Measurements from ENCODE around the gene CCNQ. TPM values are rescaled to one million over a fixed set of nuclear protein-coding genes. Genes with fewer than 3 reads are reported as not detected.

Gene CCNQ
- total RNA-seq, 2 experiments from 2014 or later, result 12.0 to 29.7 TPM

DNA sequence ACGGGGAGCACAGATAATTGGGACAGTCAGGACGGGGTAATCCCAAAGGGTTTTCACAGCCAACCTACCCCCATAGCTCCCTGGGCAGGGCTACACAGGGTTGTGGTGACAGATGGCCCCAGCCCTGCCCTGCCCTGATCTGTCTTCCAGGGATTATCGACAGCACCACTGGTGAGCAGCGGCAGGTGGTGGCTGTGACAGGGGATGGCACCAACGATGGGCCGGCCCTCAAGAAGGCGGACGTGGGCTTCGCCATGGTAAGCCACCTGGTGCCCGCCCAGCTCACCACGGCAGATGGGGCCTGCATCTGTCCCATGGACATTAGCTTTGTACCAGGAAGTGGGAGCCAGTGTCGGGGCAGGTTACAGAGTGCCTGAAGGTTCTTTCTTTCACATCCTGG, 42.2 kb downstream of the CCNQ start:
- no peak for TF ChIP-seq EZH2phosphoT487 (IDR thresholded peaks at IDR 0.05; ENCODE audit: borderline replicate concordance, low read depth, low read length)
- TF ChIP-seq CTCF (conservative IDR thresholded peaks at IDR 0.05; ENCODE audit: low read length), result no peak
- H3K79me2 ChIP-seq (ENCODE audit: insufficient read depth, low read depth, low read length), result no peaks in the 10 kb centered on the region
- no peak overlapping the region for H2AFZ ChIP-seq (ENCODE audit: low read length)
- H4K20me1 ChIP-seq (ENCODE audit: insufficient read depth, low read length), result no peaks in the 10 kb centered on the region
- H3K9me2 ChIP-seq (ENCODE audit: insufficient read depth, low read length), result no peaks in the 10 kb centered on the region
- intact Hi-C loops (cut with micrococcal nuclease; ENCODE audit: unreplicated experiment), result no loop called here
- no peaks in the 10 kb centered on the region for H3K4me1 ChIP-seq (ENCODE audit: insufficient read depth, low read length, poor library complexity, severe bottlenecking)
- H3K27ac ChIP-seq (ENCODE audit: low read depth, low read length, poor library complexity, severe bottlenecking), result no peak overlapping the region
- POLR2A ChIA-PET, result no interaction called here
- no peaks in the 10 kb centered on the region for H3K36me3 ChIP-seq (ENCODE audit: insufficient read depth, low read length)
- no peak overlapping the region for H3K4me2 ChIP-seq (ENCODE audit: low read length)
- H3K9me3 ChIP-seq (ENCODE audit: low read length), result no peaks in the 10 kb centered on the region
- no peak for DNase-seq (ENCODE audit: low spot score)
- CTCF ChIA-PET (ENCODE audit: unreplicated experiment), result no interaction called here
- BruUV-seq (replicated peaks), result no TSS peak
- H3K4me3 ChIP-seq (ENCODE audit: low read depth, low read length, poor library complexity, severe bottlenecking), result no peak overlapping the region

DNA sequence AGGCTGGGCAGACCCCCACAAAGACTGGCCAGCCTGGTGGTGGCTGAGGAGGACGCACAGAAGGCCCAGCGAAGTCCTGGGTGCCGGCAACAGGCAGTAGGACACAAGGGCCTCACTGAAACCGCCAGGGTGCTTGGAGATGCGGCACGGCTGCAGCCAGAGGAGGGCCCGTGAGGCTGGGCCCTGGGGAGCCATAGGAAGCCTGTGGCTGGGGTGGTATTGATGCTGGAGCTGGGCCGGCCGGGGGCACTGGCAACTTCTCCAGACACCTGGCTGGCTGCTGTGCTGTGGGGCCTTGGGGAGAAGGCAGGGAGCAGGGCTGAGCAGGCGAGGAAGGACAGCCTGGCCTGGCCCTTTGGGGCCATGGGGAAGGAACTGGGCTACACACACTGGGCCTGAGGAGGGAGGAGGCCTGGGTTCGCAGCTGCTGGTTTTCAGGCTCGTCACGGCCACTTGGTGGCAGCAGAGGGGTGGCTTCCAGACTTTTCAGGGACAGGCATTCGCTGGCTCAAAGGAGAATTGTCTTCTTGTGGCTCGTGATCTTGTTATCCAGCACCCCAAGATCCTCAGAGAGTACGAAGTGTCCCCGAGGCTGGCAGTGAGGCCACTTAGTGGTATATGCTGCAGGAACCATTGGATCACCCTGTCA, 44.3 kb downstream of the CCNQ start:
- H3K79me2 ChIP-seq (ENCODE audit: insufficient read depth, low read depth, low read length), result no peaks in the 10 kb centered on the region
- no peak overlapping the region for H2AFZ ChIP-seq (ENCODE audit: low read length)
- DNase-seq (ENCODE audit: low spot score), result peak; percentile 53
- no peaks in the 10 kb centered on the region for H3K9me3 ChIP-seq (ENCODE audit: low read length)
- peak; percentile 77 for TF ChIP-seq CTCF (conservative IDR thresholded peaks at IDR 0.05; ENCODE audit: low read length)
- TF ChIP-seq EZH2phosphoT487 (IDR thresholded peaks at IDR 0.05; ENCODE audit: borderline replicate concordance, low read depth, low read length), result no peak
- no peaks in the 10 kb centered on the region for H3K4me1 ChIP-seq (ENCODE audit: insufficient read depth, low read length, poor library complexity, severe bottlenecking)
- no peaks in the 10 kb centered on the region for H3K9me2 ChIP-seq (ENCODE audit: insufficient read depth, low read length)
- no peak overlapping the region for H3K4me2 ChIP-seq (ENCODE audit: low read length)
- ChIA-PET POLR2A (interaction anchor here (0.9 kb wide), 1 partner anchor 10 kb away, joined by 3 read pairs; no protein-coding TSS in a partner anchor), CTCF (ENCODE audit: unreplicated experiment) (no interaction called here)
- H4K20me1 ChIP-seq (ENCODE audit: insufficient read depth, low read length), result no peaks in the 10 kb centered on the region
- BruUV-seq (replicated peaks), result no TSS peak
- no peak overlapping the region for H3K27ac ChIP-seq (ENCODE audit: low read depth, low read length, poor library complexity, severe bottlenecking)
- H3K4me3 ChIP-seq (ENCODE audit: low read depth, low read length, poor library complexity, severe bottlenecking), result no peak overlapping the region
- H3K36me3 ChIP-seq (ENCODE audit: insufficient read depth, low read length), result no peaks in the 10 kb centered on the region
- intact Hi-C loops (cut with micrococcal nuclease; ENCODE audit: unreplicated experiment), result loop anchor here (1.0 to 2.0 kb wide), 3 partner anchors 46 to 114 kb away; no protein-coding TSS in a partner anchor

GRCh38 chrX:153551135-153551534, 47.8 kb downstream of the CCNQ start:
- CTCF ChIA-PET (ENCODE audit: unreplicated experiment), result no interaction called here
- POLR2A ChIA-PET, result no interaction called here
- no peak overlapping the region for H3K27ac ChIP-seq (ENCODE audit: low read depth, low read length, poor library complexity, severe bottlenecking)
- no peak overlapping the region for H2AFZ ChIP-seq (ENCODE audit: low read length)
- TF ChIP-seq EZH2phosphoT487 (IDR thresholded peaks at IDR 0.05; ENCODE audit: borderline replicate concordance, low read depth, low read length), result no peak
- no peak for TF ChIP-seq CTCF (conservative IDR thresholded peaks at IDR 0.05; ENCODE audit: low read length)
- no peak overlapping the region for H3K4me2 ChIP-seq (ENCODE audit: low read length)
- BruUV-seq (replicated peaks), result no TSS peak
- no peaks in the 10 kb centered on the region for H3K4me1 ChIP-seq (ENCODE audit: insufficient read depth, low read length, poor library complexity, severe bottlenecking)
- H3K36me3 ChIP-seq (ENCODE audit: insufficient read depth, low read length), result no peaks in the 10 kb centered on the region
- H4K20me1 ChIP-seq (ENCODE audit: insufficient read depth, low read length), result no peaks in the 10 kb centered on the region
- no peaks in the 10 kb centered on the region for H3K9me3 ChIP-seq (ENCODE audit: low read length)
- intact Hi-C loops (cut with micrococcal nuclease; ENCODE audit: unreplicated experiment), result no loop called here
- no peak for DNase-seq (ENCODE audit: low spot score)
- no peaks in the 10 kb centered on the region for H3K9me2 ChIP-seq (ENCODE audit: insufficient read depth, low read length)
- no peak overlapping the region for H3K4me3 ChIP-seq (ENCODE audit: low read depth, low read length, poor library complexity, severe bottlenecking)
- no peaks in the 10 kb centered on the region for H3K79me2 ChIP-seq (ENCODE audit: insufficient read depth, low read depth, low read length)

All from OCI-LY7 (cell line).